Stomach (tissue), 9 donors: ENCODE data around the gene PCDHB6. TPM values are rescaled to one million over a fixed set of nuclear protein-coding genes. Genes with fewer than 3 reads are reported as not detected.
"Not testable (repeated sequence)": the region's sequence is repeated elsewhere in the genome, so short reads cannot be mapped to it uniquely, and the experiment has no call there.

ENCODE experiments used
- DNase-seq, 2 donors: peaks; one replicate each; pipeline versions ENCODE4 v3.0.0 to v3.0.0-alpha.2; 2013 to 2019
- H3K27ac ChIP-seq, 5 donors: fragments of 200-600 bp in 4 of 5; sonication (generic) in 4 of 5; one replicate each; pipeline ENCODE4 v1.5.1; 2013 to 2019; ENCODE audit warnings: mild to moderate bottlenecking in 1 of 5, moderate library complexity in 1 of 5
- H3K27me3 ChIP-seq, 3 donors: fragments of 200-600 bp; sonication (generic); one replicate each; pipeline ENCODE4 v1.5.1; 2017 to 2019; ENCODE audit warnings: mixed run types in 1 of 3
- H3K36me3 ChIP-seq, 4 donors: fragments of 200-600 bp; sonication (generic); 1 replicate in 3 of 4; 2 replicates in 1 of 4; pipeline ENCODE4 v1.5.1; 2016 to 2019
- H3K4me1 ChIP-seq, 4 donors: fragments of 200-600 bp; sonication (generic); one replicate each; pipeline ENCODE4 v1.5.1; 2016 to 2019
- H3K4me3 ChIP-seq, 4 donors: fragments of 200-600 bp; sonication (generic) in 3 of 4; one replicate each; pipeline ENCODE4 v1.5.1; 2016 to 2019; ENCODE audit warnings: mild to moderate bottlenecking in 1 of 4
- H3K9me3 ChIP-seq, 4 donors: fragments of 200-600 bp; sonication (generic); one replicate each; pipeline ENCODE4 v1.5.1; 2016 to 2019
- EP300 ChIP-seq: sonication (generic); formaldehyde crosslinking; IDR thresholded peaks from one replicate; pipeline ENCODE4 v1.6.1; 2017; ENCODE audit warnings: antibody characterized with exemption
- POLR2A ChIP-seq, 4 donors: fragments of 450-650 bp; IDR thresholded peaks; one replicate each; pipeline ENCODE4 v1.6.1; 2016; ENCODE audit warnings: antibody characterized with exemption in 4 of 4, control low read depth in 2 of 4, mild to moderate bottlenecking in 1 of 4, moderate library complexity in 1 of 4
- POLR2AphosphoS5 ChIP-seq, 3 donors: sonication (generic); formaldehyde crosslinking; IDR thresholded peaks; one replicate each; pipeline ENCODE4 v1.6.1; 2016; ENCODE audit warnings: antibody characterized with exemption in 3 of 3
- WGBS, 5 donors: extraction: QIAGEN DNeasy Blood & Tissue Kit in 3 of 5; methylation state at CpG; one replicate each; pipeline versions ENCODE4 v1.1.5 to v1.1.7; 2013 to 2018; 5-methylcytosine and 5-hydroxymethylcytosine counted together
- intact Hi-C: fragments of 100-400 bp; cut with DNase I; formaldehyde crosslinking; loops from one replicate; pipeline ENCODE4 v1.15.1; 2023; ENCODE audit warnings: low total_unique reads
- polyA plus RNA-seq, 3 donors: library from polyadenylated mRNA; stranded (reverse); fragments of 200-250 nt; gene quantifications; one replicate each; pipeline ENCODE4 v1.2.3, GENCODE V29; 2013
- total RNA-seq, 5 donors: library from RNA; depleted of rRNA; stranded (reverse); fragments of >200 nt; gene quantifications; one replicate each; pipeline versions ENCODE4 v1.1.0 to v1.2.3, GENCODE V29; 2014 to 2016
- TF ChIP-seq, protein P1 (sequence below), 7 experiments: fragments of 450-650 bp in 4 of 7; fragments of 200-600 bp in 3 of 7; sonication (generic) in 3 of 7; IDR thresholded peaks; one replicate each; pipeline ENCODE4 v1.5.1; 2016 to 2019; ENCODE audit warnings: antibody characterized with exemption in 7 of 7, control low read depth in 2 of 7, mild to moderate bottlenecking in 1 of 7
- donor health status: healthy with polysubstance abuse.
- donor health status: Bipolar disorder and iron deficiency.
- donor health status: healthy.

The PCDHB6 gene
- total and polyA plus RNA-seq, 8 donors, result under 0.01 to 1.3 (median 0.15) TPM; not detected in 5

DNA sequence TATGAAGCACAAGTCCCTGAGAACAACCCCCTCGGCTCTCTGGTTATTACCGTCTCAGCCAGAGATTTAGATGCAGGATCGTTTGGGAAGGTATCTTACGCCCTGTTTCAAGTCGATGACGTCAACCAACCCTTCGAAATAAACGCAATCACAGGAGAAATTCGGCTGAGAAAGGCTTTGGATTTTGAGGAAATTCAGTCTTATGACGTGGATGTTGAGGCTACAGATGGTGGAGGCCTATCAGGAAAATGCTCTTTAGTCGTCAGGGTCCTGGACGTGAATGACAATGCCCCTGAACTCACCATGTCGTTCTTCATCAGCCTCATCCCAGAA, 1.1 kb downstream of the PCDHB6 start:
- H3K36me3 ChIP-seq, result no peaks in the 10 kb centered on the region
- H3K27ac ChIP-seq, result no peak overlapping the region
- no peaks in the 10 kb centered on the region for H3K4me1 ChIP-seq
- peaks cover 0 to 44% (median 0%) of the 10 kb centered on the region in 3 donors for H3K27me3 ChIP-seq
- peaks cover 5 to 84% (median 63%) of the 10 kb centered on the region in 4 donors for H3K9me3 ChIP-seq
- WGBS, 5 donors, result 22 to 44% (median 36%) methylated on average over 10 to 13 of the region's 13 CpGs
- no peak for DNase-seq
- TF ChIP-seq POLR2AphosphoS5 (IDR thresholded peaks at IDR 0.05) (no peak), POLR2A (IDR thresholded peaks at IDR 0.05) (no peak), EP300 (no peak)
- TF ChIP-seq, protein P1, sequence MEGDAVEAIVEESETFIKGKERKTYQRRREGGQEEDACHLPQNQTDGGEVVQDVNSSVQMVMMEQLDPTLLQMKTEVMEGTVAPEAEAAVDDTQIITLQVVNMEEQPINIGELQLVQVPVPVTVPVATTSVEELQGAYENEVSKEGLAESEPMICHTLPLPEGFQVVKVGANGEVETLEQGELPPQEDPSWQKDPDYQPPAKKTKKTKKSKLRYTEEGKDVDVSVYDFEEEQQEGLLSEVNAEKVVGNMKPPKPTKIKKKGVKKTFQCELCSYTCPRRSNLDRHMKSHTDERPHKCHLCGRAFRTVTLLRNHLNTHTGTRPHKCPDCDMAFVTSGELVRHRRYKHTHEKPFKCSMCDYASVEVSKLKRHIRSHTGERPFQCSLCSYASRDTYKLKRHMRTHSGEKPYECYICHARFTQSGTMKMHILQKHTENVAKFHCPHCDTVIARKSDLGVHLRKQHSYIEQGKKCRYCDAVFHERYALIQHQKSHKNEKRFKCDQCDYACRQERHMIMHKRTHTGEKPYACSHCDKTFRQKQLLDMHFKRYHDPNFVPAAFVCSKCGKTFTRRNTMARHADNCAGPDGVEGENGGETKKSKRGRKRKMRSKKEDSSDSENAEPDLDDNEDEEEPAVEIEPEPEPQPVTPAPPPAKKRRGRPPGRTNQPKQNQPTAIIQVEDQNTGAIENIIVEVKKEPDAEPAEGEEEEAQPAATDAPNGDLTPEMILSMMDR (IDR thresholded peaks at IDR 0.05), result no peak
- intact Hi-C loops, result no loop called here
- no peak overlapping the region for H3K4me3 ChIP-seq

DNA sequence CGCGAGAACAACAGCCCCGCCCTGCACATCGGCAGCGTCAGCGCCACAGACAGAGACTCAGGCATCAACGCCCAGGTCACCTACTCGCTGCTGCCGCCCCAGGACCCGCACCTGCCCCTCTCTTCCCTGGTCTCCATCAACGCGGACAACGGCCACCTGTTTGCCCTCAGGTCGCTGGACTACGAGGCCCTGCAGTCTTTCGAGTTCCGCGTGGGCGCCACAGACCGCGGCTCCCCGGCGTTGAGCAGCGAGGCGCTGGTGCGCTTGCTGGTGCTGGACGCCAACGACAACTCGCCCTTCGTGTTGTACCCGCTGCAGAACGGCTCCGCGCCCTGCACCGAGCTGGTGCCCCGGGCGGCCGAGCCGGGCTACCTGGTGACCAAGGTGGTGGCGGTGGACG, 1.8 kb downstream of the PCDHB6 start:
- Histone ChIP-seq H3K9me3 (peaks cover 12 to 91% (median 69%) of the 10 kb centered on the region in 4 donors), H3K27me3 (peaks cover 0 to 48% (median 0%) of the 10 kb centered on the region in 3 donors)
- H3K36me3 ChIP-seq, DNase-seq, intact Hi-C loops, H3K27ac ChIP-seq, H3K4me3 ChIP-seq, H3K4me1 ChIP-seq: not testable (repeated sequence)
- WGBS, 5 donors, result 32 to 75% (median 34%) methylated on average over 14 to 38 of the region's 41 CpGs

DNA sequence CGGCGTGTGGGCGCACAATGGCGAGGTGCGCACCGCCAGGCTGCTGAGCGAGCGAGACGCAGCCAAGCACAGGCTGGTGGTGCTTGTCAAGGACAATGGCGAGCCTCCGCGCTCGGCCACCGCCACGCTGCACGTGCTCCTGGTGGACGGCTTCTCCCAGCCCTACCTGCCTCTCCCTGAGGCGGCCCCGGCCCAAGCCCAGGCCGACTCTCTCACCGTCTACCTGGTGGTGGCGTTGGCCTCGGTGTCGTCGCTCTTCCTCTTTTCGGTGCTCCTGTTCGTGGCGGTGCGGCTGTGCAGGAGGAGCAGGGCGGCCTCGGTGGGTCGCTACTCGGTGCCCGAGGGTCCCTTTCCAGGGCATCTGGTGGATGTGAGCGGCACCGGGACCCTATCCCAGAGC, 2.2 kb downstream of the PCDHB6 start:
- intact Hi-C loops, DNase-seq, H3K36me3 ChIP-seq, H3K4me1 ChIP-seq, H3K4me3 ChIP-seq, H3K27ac ChIP-seq: not testable (repeated sequence)
- peaks cover 0 to 52% (median 0%) of the 10 kb centered on the region in 3 donors for H3K27me3 ChIP-seq
- 27 to 40% (median 33%) methylated on average over 5 to 36 of the region's 36 CpGs for WGBS, 5 donors
- H3K9me3 ChIP-seq, result peaks cover 16 to 95% (median 73%) of the 10 kb centered on the region in 4 donors

DNA sequence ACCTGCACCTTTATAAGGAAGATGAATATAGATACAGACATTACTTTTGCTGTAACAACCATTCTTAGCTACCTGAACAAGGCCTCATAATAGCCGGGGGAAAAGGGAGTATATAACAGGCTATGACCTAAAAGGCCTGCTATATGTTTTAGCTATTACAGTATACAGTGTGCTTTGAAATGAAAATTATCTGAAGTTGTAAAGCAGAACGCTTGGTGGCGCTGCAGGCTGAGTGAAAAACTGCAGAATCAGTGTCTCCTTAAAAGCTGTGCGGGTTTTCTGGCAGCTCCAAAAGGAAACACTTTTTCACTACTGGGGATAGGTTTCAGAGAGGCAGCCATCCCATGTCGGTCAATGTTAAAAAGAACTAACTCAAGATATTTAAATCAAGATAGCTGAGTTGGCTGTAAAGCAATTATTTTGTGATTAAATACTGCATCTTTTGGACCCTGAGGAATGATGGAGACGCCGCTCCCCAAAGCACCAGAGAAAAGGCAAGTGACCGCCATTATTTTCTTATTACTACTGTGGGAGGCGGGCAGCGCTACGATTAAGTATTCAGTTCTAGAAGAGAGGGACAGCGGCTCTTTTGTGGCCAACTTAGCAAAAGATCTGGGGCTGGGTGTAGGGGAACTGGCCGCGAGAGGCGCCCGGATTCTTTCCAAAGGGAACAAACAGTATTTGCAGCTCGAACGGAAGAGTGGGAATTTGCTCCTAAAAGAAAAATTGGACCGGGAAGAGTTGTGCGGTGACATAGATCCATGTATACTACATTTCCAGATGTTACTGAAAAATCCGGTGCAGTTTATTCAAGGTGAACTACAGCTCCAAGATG, 5.9 kb downstream of the PCDHB6 start:
- 28 to 42% (median 38%) methylated on average over 21 of the region's 21 CpGs for WGBS, 5 donors
- Histone ChIP-seq H3K4me3 (no peak overlapping the region), H3K27ac (no peak overlapping the region), H3K27me3 (peaks cover 0 to 54% (median 0%) of the 10 kb centered on the region in 3 donors), H3K4me1 (no peaks in the 10 kb centered on the region), H3K9me3 (peaks cover 16 to 86% (median 80%) of the 10 kb centered on the region in 4 donors), H3K36me3 (no peaks in the 10 kb centered on the region)
- intact Hi-C loops, result no loop called here
- TF ChIP-seq, protein P1 (IDR thresholded peaks at IDR 0.05), result no peak
- TF ChIP-seq POLR2AphosphoS5 (IDR thresholded peaks at IDR 0.05) (no peak), POLR2A (IDR thresholded peaks at IDR 0.05) (no peak), EP300 (no peak)
- no peak for DNase-seq

DNA sequence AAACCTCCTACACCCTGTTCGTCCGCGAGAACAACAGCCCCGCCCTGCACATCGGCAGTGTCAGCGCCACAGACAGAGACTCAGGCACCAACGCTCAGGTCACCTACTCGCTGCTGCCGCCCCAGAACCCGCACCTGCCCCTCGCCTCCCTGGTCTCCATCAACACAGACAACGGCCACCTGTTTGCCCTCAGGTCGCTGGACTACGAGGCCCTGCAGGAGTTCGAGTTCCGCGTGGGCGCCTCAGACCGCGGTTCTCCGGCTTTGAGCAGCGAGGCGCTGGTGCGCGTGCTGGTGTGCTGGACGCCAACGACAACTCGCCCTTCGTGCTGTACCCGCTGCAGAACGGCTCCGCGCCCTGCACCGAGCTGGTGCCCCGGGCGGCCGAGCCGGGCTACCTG, 7.5 kb downstream of the PCDHB6 start:
- H3K9me3 ChIP-seq, result peaks cover 16 to 80% (median 67%) of the 10 kb centered on the region in 4 donors
- 27 to 64% (median 39%) methylated on average over 17 to 38 of the region's 38 CpGs for WGBS, 5 donors
- H3K4me3 ChIP-seq, H3K36me3 ChIP-seq, intact Hi-C loops, H3K4me1 ChIP-seq, H3K27ac ChIP-seq, DNase-seq: not testable (repeated sequence)
- H3K27me3 ChIP-seq, result peaks cover 0 to 38% (median 0%) of the 10 kb centered on the region in 3 donors

DNA sequence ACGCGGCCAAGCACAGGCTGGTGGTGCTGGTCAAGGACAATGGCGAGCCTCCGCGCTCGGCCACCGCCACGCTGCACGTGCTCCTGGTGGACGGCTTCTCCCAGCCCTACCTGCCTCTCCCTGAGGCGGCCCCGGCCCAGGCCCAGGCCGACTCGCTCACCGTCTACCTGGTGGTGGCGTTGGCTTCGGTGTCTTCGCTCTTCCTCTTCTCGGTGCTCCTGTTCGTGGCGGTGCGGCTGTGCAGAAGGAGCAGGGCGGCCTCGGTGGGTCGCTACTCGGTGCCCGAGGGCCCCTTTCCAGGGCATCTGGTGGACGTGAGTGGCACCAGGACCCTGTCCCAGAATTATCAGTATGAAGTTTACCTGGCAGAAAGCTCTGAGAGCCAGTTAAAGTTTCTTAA, 8.0 kb downstream of the PCDHB6 start:
- 26 to 61% (median 40%) methylated on average over 8 to 21 of the region's 28 CpGs for WGBS, 5 donors
- Histone ChIP-seq H3K27me3 (peaks cover 0 to 36% (median 0%) of the 10 kb centered on the region in 3 donors), H3K9me3 (peaks cover 16 to 82% (median 68%) of the 10 kb centered on the region in 4 donors)
- DNase-seq, H3K4me1 ChIP-seq, H3K36me3 ChIP-seq, H3K4me3 ChIP-seq, intact Hi-C loops, H3K27ac ChIP-seq: not testable (repeated sequence)
